Right lung (tissue), 10 donors: ENCODE results near the gene AQP2. TPM values are rescaled to one million over a fixed set of nuclear protein-coding genes. Genes with fewer than 3 reads are reported as not detected.

Source experiments
- DNase-seq, 2 donors: peaks; one replicate each; pipeline ENCODE4 v3.0.0-alpha.2; 2013
- long read RNA-seq, 8 donors: transcript quantifications; one replicate each; lab custom pipeline, GENCODE V29; 2026
- polyA plus RNA-seq, 5 donors: library from polyadenylated mRNA; unstranded; fragments of 120-200 nt; gene quantifications; one replicate each; pipeline versions ENCODE4 v1.2.1 to v1.2.3, GENCODE V29; 2013; ENCODE audit warnings: inconsistent platforms in 1 of 5, low replicate concordance in 1 of 5; ENCODE audit not compliant: insufficient read length in 5 of 5, insufficient read depth in 1 of 5

AQP2 gene
- under 1 TPM; 0.11 to 0.58 (median 0.17) TPM for polyA plus RNA-seq
- long read RNA-seq, donor 1, full-length matches to known transcripts = 1 of 1 reads
- long read RNA-seq, donor 1, partial matches to known transcripts = 0 of 1 reads
- long read RNA-seq, donor 1, other reads (novel, unspliced or antisense) = 0 of 1 reads
- long read RNA-seq, donor 2, full-length matches to known transcripts = 1 of 1 reads
- long read RNA-seq, donor 2, partial matches to known transcripts = 0 of 1 reads
- long read RNA-seq, donor 2, other reads (novel, unspliced or antisense) = 0 of 1 reads
- long read RNA-seq, donor 3 = 0 reads
- long read RNA-seq, donor 4, full-length matches to known transcripts = 1 of 1 reads
- long read RNA-seq, donor 4, partial matches to known transcripts = 0 of 1 reads
- long read RNA-seq, donor 4, other reads (novel, unspliced or antisense) = 0 of 1 reads
- long read RNA-seq, donor 5 = 0 reads
- long read RNA-seq, donor 6, partial matches to known transcripts = 0 of 15 reads
- long read RNA-seq, donor 6, other reads (novel, unspliced or antisense) = 15 of 15 reads
- long read RNA-seq, donor 7 = 0 reads
- long read RNA-seq, donor 8 = 0 reads

- DNase-seq = no peak
Measured at GRCh38 chr12:49950273-49951251, at the start of gene AQP2. Gene AQP2 (plus strand): TSS chr12:49950737. CDS start chr12:49950831, 94 bp downstream.

- DNase-seq = no peak
Measured at GRCh38 chr12:49901026-49901425, 49.5 kb upstream of the AQP2 start.

GRCh38 chr12:49901986-49902385 lies 48.6 kb upstream of the AQP2 start:
- DNase-seq = no peak

GRCh38 chr12:49902399-49903350 lies 47.9 kb upstream of the AQP2 start:
- DNase-seq = no peak

- DNase-seq = no peak
Measured at GRCh38 chr12:49903351-49903699, 47.2 kb upstream of the AQP2 start.

GRCh38 chr12:49903700-49904423 lies 46.7 kb upstream of the AQP2 start, which contains the start of gene FAIM2:
Gene FAIM2 (minus strand): TSS chr12:49903900. CDS start chr12:49903792, 108 bp downstream.
- peak in 1 of 2 donors; percentile 34 for DNase-seq

- DNase-seq = no peak
Measured at GRCh38 chr12:49904601-49905000, 45.9 kb upstream of the AQP2 start.

- no peak for DNase-seq
Measured at GRCh38 chr12:49905718-49906314, 44.7 kb upstream of the AQP2 start.

- DNase-seq = no peak
Measured at GRCh38 chr12:49907352-49907751, 43.2 kb upstream of the AQP2 start.

- no peak for DNase-seq
Measured at GRCh38 chr12:49909356-49909755, 41.2 kb upstream of the AQP2 start.

GRCh38 chr12:49909826-49910225 lies 40.7 kb upstream of the AQP2 start:
- DNase-seq = no peak

GRCh38 chr12:49910331-49911212 lies 40.0 kb upstream of the AQP2 start:
- no peak for DNase-seq

- DNase-seq = no peak
Measured at GRCh38 chr12:49911213-49911605, 39.3 kb upstream of the AQP2 start.

- no peak for DNase-seq
Measured at GRCh38 chr12:49912345-49913255, 37.9 kb upstream of the AQP2 start.

- DNase-seq = no peak
Measured at GRCh38 chr12:49916129-49916919, 34.2 kb upstream of the AQP2 start.

- DNase-seq = no peak
Measured at GRCh38 chr12:49917166-49917787, 33.3 kb upstream of the AQP2 start.
